WI38 (cell line): ENCODE measurements around the gene MRGPRD.
"Not testable (repeated sequence)": the region's sequence is repeated elsewhere in the genome, so short reads cannot be mapped to it uniquely, and the experiment has no call there.

ENCODE experiments used
- H3K4me3 ChIP-seq: 2 replicates; pipeline ENCODE4 v1.5.1; 2011; ENCODE audit warnings: low read depth, mild to moderate bottlenecking, control low read depth, low read length
- CTCF ChIP-seq: IDR thresholded peaks from 2 replicates; pipeline ENCODE4 v1.5.1; 2012; ENCODE audit warnings: low read depth, mild to moderate bottlenecking, control low read depth, low read length

Gene MRGPRD

GRCh38 chr11:68974421-68975194 is 6.2 kb downstream of the MRGPRD start:
- TF ChIP-seq CTCF, result no peak
- H3K4me3 ChIP-seq, result no peak overlapping the region

GRCh38 chr11:68973706-68974105 is 7.1 kb downstream of the MRGPRD start:
- not testable (repeated sequence) for H3K4me3 ChIP-seq

- H3K4me3 ChIP-seq, result no peak overlapping the region
- no peak for TF ChIP-seq CTCF
These were observed 7.6 kb downstream of the MRGPRD start for GRCh38 chr11:68973219-68973618.

- TF ChIP-seq CTCF, result no peak
- H3K4me3 ChIP-seq, result no peak overlapping the region
These were observed 9.7 kb downstream of the MRGPRD start for GRCh38 chr11:68970921-68971636.

DNA sequence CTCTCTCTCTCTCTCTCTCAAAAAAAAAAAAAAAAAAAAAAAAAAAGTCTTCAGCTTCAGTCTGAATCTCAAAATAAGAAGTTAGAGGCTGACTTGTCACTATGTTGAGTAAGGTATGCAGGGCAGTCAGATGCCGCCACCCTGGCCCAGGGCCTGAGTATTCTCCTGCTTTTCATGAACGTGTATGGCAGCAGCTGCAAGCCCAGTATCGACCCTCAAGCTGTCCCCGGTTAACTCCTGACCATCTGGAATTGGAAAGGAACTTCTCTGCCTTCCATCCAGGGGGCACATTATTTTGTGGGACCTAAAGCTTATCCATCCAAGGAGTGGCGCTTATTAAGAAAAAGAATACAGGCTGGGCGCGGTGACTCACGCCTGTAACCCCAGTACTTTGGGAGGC is 11.4 kb downstream of the MRGPRD start:
- no peak overlapping the region for H3K4me3 ChIP-seq
- no peak for TF ChIP-seq CTCF

DNA sequence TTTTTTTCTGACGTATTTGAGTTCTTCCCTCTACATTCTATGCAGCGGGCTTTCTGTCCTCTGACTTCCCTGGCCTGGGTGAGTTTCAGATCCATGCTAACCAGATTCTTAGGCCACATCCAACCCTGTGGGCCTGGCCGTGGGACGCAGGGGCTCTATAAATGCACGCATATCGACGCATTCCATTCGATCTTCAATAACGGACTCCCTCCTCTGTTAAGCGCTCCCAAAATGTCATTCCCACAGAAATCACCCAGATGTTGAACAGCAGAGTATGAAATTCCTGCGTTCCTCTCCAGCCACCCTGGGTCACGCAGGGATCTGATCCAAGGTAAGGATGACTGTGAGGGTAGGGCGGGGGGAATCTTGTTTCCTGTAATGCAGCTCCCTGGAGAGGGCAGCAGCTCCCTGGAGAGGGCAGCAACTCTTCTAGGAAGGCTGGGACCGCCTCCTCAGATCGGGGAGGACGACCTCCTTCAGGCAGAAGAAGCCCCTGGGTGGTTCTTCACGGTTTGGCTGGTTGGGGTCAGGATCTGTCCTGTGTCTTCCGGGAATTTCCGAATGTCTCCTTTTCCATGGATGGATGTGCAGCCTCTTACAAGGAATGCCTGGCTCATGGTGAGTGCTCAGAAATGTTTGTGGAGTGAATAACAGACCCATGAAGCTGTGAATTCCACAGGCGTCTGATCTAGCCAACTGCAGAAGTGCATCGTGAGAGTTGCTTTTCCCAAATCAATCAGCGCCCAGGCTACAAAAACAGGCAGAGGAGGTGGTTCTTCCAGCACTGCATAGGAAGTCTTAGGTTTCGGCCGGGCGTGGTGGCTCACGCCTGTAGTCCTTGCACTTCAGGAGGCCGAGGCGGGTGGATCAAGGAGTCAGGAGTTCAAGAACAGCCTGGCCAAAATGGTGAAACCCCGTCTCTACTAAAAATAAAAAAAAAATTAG is 12.2 kb downstream of the MRGPRD start:
- TF ChIP-seq CTCF, result no peak
- H3K4me3 ChIP-seq, result no peak overlapping the region

GRCh38 chr11:68966894-68967780 is 13.6 kb downstream of the MRGPRD start:
- no peak for TF ChIP-seq CTCF
- no peak overlapping the region for H3K4me3 ChIP-seq
